Measurements from ENCODE around the gene TTC17. TPM values are rescaled to one million over a fixed set of nuclear protein-coding genes. Genes with fewer than 3 reads are reported as not detected.
A peak's percentile ranks its signal among the peaks of the same experiment; 100 is the strongest.

The TTC17 gene
- total and polyA plus RNA-seq, 9 of the 15 experiments (the other 6 are each of a cell fraction or from before 2014, with no cell fraction given): 19.7 to 99.1 (median 53.3) TPM

DNA sequence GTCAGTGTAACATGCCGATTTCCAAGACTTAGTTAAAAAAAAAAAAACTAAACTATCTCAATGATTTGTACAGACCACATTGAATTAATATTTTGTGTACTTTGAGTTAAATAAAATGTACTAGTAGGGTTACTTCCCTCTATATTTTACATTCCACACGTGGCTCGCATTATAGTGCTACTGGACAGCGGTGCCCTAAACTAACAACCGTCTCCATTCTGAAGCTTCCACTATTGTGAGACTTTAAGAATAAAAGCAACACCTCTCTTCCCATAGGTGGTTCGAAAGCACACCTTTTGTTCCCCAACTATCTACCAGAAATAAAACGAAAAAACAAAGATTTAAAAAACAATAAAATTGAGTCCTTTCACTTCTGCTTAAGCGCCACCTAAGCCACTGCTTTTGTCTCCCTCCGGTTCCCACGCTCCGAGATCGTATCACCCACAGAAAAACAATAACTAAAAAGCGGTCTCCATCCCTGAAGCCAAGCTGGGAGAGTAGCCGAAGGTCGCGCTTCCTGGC, 380 bp upstream of the TTC17 start (continued):
- TF ChIP-seq REST (IDR thresholded peaks at IDR 0.05; ENCODE audit: borderline replicate concordance): peak; percentile 70
- TF ChIP-seq REST (CRISPR knock-in tag; IDR thresholded peaks at IDR 0.05; ENCODE audit: low read depth): no peak
- no peak; the same call in 1 of the 2 replicates for TF ChIP-seq ZNF592 (IDR thresholded peaks at IDR 0.05)
- no peak for TF ChIP-seq MIER1 (IDR thresholded peaks at IDR 0.05; ENCODE audit: low read depth)
- TF ChIP-seq ZKSCAN1 (IDR thresholded peaks at IDR 0.05; ENCODE audit: low read depth, low read length): no peak
- TF ChIP-seq, protein P1, sequence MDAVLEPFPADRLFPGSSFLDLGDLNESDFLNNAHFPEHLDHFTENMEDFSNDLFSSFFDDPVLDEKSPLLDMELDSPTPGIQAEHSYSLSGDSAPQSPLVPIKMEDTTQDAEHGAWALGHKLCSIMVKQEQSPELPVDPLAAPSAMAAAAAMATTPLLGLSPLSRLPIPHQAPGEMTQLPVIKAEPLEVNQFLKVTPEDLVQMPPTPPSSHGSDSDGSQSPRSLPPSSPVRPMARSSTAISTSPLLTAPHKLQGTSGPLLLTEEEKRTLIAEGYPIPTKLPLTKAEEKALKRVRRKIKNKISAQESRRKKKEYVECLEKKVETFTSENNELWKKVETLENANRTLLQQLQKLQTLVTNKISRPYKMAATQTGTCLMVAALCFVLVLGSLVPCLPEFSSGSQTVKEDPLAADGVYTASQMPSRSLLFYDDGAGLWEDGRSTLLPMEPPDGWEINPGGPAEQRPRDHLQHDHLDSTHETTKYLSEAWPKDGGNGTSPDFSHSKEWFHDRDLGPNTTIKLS (IDR thresholded peaks at IDR 0.05; ENCODE audit: borderline replicate concordance, low read depth): 0 out of 2 replicates have a peak, but pooled peaks have one; percentile 2
- no peak for TF ChIP-seq TFAP4 (CRISPR knock-in tag; IDR thresholded peaks at IDR 0.05; ENCODE audit: borderline replicate concordance)
- no peak for TF ChIP-seq ZNF384 (IDR thresholded peaks at IDR 0.05; ENCODE audit: low read depth, low read length)

Data from K562 (cell line).